Measurements from ENCODE around the gene CLOCK.

Gene CLOCK

DNA sequence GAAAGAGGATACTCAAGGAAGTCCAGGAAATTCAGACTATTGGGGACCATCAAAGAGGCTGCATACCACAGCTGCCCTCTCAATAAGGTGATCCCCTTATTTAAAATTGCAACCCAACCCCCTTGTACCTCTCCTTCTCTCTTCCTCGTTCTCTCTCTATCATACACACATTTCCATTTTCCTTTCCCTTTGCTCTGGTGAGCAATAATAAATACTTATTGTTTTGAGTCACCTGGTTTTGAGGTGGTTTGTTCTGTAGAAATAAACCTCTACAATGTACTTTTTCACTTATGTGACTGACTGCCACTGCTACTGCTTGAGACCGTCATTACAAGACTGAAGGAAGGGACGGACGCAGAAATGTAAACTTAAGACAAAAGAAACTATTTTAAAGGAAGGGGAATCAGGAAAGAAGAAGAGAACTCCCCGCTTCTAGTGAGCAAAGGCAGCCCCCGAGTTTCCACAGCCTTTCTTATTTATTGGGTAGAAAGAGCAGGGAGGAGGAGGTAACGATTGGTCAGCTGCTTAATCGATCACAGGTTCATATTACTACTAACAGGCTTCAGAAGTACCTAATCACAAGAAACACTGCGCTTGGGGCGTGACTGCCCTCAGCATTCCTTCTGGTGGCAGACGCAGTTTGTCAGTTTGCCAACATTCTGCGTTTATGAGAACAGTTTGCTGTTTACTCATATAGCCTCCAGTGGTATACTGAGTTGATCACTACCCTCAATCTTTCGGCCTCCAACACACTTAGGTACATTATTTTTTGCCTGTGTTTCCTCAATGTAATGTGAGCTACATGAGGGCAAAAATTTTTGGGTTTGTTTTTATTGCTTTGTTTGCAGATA lies 167.9 kb downstream of the CLOCK start:
- no peak for DNase-seq

All from KG1 (cell line).